HG02981 (cell line): ENCODE results near the gene ASGR2.
"Not testable (repeated sequence)": the region's sequence is repeated elsewhere in the genome, so short reads cannot be mapped to it uniquely, and the experiment has no call there.

Experiments
- ATAC-seq: cut with Tn5 transposase; IDR thresholded peaks from one replicate; pipeline ENCODE4 v1.9.1; 2021; ENCODE audit warnings: mild to moderate bottlenecking, moderate library complexity; ENCODE audit not compliant: unreplicated experiment

The ASGR2 gene, protein sequence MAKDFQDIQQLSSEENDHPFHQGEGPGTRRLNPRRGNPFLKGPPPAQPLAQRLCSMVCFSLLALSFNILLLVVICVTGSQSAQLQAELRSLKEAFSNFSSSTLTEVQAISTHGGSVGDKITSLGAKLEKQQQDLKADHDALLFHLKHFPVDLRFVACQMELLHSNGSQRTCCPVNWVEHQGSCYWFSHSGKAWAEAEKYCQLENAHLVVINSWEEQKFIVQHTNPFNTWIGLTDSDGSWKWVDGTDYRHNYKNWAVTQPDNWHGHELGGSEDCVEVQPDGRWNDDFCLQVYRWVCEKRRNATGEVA

DNA sequence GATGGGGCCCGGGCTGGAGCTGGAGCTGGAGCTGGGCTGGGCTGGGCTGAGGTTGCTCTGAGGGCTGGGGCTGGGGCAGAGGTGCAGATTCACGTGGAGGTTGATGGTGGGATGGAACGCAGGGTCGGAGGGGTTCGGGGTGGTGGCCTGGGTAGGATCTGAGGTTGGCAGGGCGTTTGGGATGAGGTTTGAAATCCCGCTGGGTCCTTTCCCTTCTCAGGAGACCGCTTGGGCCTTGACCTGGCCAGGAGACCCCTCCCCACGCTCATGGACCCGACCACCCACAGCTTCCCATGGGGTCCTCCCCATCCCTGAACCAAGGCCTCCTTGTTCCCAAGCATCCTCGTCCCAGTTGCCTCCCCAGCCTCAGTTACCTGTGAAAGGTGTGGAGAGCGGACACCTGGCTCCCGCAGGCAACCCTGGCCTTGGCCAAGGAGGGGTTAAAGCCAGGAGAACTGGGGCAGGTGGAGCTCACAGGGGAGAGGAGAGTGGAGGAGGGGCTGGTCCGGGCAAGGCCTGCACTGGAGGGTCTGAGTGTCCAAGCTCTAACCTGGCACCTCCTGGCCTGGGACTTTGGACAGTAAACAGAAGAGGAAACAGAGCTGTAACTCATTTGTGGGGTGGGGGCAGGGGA is at the start of gene ASGR2:
TSS of gene ASGR2 (minus strand) at position 582 of the 634 bp plus-strand sequence. CDS start 582 bp downstream, outside the sequence.
- no peak for ATAC-seq

DNA sequence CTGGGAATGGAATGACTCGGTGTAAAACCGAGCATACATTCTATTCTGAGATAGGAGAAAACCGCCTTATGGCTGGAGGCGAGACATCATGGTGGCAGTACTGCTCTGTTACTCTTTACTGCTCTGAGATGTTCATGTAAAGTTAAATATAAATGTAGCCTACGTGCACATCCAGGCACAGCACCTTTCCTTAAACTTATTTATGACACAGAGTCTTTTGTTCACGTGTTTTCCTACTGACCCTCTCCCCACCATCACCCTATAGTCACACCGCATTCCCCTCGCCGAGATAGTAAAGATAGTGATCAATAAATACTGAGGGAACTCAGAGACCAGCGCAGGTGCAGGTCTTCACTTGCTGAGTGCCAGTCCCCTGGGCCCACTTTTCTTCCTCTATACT is 44.9 kb upstream of the ASGR2 start:
- ATAC-seq = not testable (repeated sequence)

DNA sequence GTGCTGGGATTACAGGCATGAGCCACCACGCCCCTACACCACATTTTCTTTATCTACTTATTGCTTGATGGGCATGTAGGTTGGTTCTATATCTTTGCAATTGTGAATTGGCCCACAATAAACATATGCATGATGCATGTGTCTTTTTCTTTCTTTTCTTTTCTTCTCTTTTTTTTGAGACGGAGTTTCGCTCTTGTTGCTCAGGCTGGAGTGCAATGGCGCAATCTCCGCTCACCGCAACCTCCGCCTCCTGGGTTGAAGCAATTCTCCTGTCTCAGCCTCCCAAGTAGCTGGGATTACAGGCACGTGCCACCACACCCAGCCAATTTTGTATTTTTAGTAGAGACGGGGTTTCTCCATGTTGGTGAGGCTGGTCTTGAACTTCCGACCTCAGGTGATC is 43.8 kb upstream of the ASGR2 start:
- ATAC-seq = not testable (repeated sequence)

DNA sequence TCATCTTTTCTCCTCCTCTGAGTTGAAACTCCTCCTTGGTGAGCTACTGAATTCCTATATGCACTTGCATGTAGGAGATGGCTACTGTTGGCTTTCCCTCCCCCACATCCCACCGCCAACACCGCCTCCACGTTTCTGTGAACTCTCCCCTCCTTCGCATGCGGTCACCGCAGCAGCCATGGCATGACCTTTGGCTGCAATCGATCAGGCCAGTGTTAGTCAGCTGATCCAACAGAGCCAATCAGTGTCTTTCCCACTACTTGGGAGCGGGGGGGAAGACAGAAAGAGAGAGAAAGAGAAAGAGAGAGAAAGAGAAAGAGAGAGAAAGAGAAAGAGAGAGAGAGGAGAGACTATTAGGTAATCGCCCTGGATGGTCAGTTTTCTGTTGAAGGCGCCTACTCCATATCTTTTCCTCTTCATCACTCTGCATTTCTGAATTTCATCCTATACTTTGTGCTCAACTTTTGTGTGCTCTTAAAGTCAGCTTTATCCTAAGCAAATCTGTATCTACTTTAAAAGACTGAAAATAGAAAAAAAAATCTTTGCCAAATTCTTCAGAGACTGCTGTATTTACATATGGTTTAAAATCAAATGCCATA is 41.8 kb upstream of the ASGR2 start:
- ATAC-seq = no peak

DNA sequence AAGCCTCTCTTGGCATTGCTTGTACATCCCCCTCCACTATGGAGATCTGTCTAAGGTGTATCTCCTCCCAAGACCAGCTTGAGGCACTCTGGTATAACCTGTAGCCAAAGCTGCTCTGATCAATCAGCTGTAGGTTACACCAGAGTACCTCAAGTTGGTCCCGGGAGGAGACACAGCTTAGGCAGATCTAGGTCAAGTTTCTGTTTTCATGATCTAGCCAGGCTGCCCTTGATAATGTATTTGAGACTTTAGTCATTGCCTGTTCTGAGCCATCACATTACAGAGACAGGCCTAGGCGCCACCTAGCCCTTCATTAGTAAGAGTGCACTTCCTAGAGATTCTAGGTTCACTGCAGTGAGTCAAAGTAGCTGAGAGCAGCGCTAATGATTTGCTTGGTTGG is 33.1 kb upstream of the ASGR2 start:
- ATAC-seq = no peak

DNA sequence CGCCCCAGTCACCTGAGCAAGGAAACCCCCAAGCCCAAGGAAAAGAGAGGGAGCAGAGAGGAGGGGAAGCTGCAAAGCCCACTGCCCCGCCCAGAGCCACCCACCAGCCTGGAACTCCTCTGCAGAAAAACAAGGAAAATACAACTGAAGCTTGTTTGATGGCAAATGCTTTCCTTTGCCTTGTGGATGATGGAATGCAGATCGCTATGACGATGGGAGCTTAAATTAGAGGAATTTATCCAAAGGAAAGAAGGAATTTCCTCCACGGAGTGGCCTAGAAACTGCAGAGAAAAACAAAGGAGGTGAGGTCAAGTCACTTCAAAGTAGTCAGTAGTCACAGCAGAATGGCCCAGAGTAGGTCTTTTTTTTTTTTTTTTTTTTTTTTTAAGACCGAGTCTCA is 31.5 kb upstream of the ASGR2 start:
- no peak for ATAC-seq

DNA sequence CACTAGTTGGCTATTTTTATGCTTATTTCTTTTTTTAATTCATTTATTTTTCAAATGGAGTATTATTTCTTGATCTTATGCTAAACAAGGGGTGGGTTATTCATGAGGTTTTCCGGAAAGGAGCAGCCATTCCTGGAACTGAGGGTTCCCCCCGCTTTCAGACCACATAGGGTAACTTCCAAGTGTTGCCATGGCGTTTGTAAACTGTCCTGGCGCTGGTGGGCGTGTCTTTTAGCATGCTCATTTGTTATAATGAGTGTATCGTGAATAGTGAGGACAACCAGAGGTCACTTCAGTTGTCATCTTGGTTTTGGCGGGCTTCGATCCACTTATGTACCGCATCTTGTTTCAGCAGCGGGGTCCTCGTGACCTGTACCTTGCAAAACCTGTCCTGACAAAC is 29.6 kb upstream of the ASGR2 start:
- no peak for ATAC-seq

DNA sequence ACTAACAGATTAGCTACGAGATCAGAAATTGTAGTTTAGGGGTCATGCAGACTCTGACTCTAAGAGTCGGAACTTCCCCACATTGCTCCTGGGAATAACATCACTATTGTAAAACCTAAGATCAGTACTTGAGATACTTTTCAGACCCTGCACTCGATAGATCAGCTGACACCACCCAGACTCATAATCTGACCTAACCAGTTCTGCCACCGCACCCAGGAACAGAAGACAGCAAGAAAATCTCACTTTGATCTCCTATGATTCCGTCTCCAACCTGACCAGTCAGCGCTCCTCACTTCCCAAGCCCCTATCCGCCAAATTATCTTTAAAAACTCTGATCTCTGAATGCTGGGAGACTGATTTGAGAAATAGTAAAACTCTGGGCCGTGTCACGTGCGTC is 27.2 kb upstream of the ASGR2 start:
- no peak for ATAC-seq

DNA sequence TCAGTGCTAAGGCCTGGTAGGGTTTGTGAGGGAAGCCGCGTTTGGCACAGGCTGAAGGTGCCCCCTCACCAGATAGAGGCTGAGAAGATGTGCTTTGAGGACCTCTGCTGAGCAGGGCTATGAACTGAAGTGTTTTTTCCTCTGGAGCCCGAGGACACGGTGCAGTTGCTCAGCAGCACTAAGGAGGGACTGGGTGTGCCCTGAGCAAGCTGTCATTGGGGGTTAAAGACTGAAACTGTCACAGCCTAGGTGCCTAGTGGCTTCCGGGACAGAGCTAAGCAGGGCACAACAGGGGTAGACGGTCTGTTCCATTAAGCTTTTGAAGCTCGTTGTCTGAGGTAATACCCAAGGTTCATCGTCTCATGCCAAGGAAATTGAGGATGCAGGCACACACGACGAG is 24.8 kb upstream of the ASGR2 start:
- no peak for ATAC-seq

DNA sequence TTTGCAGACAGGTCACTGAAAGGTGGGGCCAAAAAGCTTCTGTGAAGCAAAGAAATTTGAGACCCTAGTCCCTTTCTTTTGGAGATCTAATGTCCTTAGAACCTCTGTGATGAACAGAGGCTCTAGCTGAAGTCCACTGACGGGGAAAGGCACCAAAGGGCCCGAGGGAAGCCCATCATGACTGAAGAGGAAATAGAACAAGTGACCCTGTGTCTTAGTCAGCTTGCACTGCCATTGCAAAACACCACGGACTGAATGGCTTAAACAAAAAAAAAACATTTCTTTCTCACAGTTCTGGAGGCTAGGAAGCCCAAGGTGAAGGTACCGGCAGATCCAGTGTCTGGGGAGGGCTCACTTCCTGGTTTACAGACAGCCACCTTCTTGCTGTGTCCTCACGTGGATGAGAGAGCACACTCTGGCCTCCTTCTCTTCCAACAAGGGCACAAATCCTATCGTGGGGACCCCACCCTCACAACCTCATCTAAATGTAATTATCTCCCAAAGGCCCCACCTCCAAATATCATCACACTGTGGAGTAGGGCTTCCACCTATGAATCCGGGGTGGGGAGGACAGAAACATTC is 24.3 kb upstream of the ASGR2 start:
- no peak for ATAC-seq

DNA sequence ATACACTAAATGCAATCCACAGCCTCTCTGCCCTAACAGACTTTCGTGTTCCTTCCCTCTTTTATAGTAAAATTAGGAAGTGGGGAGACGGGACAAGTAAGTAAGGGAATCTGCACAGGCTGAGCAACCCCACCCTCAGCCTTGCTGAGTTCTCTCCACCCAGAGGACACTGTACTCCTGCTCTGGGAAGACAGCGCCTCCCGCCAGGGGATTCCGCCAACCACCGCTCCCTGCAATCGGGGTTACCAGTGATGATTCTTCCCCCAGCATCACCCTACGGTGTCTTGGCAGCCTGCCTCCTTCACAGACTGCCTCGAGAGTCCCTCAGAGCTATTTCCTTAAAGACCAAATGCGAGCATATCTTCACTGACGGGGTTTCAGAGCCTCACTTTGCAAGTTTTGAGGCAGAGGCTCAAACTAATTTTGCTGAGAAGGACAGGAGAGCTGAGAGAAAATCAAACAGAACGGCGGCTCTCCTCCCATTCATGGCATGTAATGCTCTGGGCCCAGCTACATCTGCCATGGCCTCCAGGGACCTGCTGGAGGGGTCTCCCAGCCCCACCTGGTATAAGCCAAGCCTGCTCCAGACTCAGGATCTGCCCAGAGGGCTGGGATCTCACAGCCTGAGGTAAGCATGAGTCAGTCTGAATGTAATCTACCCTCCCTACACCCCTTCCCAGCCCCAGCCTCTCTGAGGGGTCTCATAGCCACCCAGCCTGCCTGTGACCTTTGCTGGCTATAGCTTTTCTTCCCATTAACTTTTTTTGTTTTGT is 22.7 kb upstream of the ASGR2 start:
- no peak for ATAC-seq

DNA sequence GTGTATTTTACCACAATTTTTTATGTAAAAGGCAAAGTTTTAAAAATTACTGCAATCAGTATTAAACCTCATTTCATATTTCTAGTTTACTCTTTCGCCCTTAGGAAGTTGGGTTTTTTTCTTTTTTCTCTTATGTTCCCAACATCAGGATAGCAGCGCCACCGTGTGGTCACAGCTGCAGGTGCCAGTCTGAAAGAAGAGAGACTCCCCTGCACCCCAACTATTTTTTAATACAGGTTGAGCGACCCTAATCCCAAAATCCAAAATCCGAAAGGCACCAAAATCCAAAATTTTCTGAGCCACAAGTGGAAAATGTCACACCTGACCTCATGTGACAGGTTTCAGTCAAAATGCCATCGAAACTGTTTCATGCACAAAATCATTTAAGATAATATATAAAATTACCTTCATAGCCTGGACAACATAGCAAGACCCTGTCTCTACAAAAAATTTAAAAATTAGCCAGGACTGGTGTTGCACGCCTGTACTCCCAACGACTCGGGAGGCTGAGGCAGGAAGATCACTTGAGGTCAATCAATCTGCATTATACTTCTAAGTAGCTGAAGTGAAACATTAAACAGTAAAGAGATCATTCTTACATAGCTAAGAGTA is 21.8 kb upstream of the ASGR2 start:
- ATAC-seq = no peak

DNA sequence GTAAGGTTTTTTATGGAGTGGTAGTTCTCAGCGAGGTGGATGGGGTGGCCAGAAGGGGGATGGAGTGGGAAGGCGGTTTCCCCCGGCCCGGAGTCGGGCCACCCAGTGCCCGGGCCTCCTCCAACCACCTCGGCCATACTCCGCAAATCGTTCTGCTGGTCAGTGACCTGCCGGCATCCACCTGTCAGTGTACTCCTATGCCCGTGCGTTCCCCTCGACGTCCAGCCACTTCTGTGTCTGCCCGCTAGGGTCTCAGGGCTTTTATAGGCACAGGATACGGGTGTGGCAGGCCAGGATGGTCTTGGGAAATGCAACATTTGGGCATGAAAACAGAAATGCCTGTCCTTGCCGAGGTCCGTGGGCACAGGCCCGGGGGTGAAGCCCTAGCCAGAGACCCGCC is 19.3 kb upstream of the ASGR2 start:
- no peak for ATAC-seq

DNA sequence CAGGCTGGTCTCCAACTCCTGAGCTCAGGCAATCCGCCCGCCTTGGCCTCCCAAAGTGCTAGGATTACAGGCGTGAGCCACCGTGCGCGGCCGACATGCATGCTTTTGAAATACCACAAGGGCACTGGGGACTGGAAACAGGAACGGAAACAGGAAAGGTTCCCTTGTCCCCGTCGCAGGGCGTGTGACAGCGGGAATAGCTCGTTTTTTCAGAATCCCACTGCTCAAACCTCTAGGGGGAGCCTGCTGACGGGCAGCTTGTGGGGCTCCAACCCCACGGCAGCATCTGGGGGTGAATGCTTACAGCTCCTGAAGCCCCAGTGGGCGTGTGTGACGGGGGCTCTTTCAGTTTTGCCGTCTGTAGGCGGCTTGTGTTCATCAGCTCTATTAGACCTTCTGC is 18.8 kb upstream of the ASGR2 start:
- ATAC-seq = no peak

DNA sequence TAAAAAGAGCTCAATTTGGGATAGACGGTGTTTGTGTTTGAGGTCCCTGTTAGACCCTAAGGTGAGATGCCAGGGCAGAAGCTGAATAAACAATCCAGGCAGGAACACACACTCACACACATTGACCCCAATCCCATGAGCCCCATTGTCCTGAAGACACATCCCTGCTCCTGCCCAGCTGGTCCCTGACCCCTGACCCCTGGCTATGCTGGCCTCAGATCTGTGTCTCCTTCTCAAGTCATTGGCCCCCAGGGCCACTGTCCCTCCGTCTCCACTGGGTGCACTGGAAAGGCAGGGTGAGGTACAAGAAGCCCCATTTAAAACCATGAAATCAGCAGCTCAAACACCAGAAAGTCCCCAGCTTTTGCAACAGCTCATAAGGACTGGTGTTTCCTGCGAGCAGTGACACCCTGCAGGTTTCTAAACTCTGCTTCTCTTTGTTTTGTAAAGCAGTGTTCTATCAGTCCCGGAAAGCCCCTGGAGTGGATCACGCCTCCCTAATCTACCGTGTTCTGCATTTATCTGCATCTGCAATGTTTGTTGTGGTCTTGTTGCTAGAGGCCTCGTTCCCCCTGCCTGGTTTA is 18.0 kb upstream of the ASGR2 start:
- ATAC-seq = peak; percentile 65

DNA sequence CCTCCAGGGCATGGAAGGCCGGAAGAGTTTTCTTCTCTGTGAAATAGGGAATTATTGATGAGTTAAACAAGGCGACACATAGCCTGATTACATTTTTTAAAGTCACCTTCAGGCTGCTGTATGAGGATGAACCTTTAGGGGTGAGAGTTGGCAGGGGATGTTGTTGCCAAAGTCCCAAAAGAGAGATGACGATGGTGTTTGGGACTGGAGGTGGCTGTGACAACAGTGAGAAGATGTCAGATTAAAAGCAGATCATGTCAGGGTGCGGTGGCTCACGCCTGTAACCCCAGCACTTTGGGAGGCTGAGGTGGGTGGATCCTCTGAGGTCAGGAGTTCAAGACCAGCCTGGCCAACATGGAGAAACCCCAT is 16.8 kb upstream of the ASGR2 start:
- ATAC-seq = no peak

DNA sequence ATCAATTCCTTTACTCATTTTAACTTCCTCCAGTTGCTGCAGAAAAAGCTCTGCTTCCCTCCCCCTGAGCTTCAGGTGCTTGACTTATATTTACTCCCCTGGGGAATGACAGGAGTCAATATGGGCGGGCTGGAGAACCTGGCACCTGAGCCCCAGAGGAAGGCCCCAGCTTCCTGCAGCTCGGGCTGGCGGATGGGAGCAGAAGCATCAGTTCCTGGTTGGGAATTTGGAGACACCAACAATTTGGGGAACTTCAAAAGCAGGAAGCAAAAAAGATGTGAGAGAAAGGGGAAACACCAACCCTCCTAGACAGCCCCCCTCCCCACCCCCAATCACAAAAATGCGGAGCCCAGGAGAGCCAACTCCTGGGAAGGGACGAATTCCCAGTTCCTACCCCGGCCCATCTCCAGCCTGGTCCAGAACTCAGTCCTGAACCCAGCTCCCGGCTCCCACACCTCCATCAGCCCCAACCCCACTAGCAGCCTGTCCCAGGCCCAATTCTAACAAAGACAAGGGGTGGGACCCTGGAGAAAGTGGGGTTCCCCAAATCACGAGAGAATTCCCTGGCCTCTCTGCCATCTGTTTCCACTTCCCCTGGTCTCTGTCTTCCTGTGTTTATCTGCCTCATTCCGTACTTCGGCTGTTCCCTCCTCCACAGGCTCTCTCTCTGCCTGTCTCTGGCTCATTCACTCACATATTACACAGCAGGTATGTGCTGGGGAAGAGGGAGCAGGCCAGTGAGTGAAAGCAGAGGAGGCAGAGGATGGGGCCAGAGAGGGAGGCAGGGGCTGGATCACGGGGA is 16.2 kb upstream of the ASGR2 start:
- ATAC-seq = no peak

DNA sequence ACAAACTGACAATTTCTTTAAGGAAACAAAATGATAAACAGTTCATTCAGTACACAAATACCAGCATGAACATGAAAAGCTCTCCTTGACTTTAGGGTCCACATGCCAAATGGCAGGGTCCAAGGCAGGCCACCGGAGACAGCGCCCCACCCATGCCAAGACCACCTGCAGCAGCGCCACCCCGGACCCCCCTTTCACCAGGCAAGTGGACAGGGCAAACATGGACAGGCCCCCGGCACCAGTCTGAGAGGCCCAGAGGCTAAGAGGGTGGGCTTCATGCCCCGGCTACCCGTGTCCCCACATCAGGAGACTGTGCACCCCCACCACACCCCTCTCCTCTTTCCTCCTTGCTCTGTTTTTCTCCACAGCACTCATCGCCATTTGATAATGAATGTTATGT is 14.7 kb upstream of the ASGR2 start:
- no peak for ATAC-seq

DNA sequence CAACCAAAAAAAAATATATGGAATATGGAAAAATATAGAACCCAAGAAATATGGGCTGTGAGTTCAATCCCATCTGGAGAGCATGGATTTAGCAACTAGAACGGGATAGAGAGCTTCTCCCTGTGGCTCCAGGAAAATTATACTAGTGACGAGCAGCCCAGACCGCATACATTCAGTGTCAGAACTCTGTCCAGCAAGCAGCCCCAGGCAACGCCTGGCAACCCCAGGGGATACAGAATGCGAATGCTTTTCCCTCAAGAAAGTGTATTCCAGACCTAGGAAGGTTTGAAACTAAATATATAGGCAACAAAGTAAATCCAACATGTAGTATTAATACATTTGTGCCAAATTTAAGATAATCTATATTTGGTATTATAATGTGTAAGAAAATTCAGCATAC is 13.5 kb upstream of the ASGR2 start:
- ATAC-seq = no peak

DNA sequence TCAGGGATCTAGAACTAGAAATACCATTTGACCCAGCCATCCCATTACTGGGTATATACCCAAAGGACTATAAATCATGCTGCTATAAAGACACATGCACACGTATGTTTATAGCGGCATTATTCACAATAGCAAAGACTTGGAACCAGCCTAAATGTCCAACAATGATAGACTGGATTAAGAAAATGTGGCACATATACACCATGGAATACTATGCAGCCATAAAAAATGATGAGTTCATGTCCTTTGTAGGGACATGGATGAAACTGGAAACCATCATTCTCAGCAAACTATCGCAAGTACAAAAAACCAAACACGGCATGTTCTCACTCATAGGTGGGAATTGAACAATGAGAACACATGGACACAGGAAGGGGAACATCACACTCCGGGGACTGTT is 12.9 kb upstream of the ASGR2 start:
- not testable (repeated sequence) for ATAC-seq
